Kidney (tissue), 14 donors: ENCODE results near the gene MAPK8. TPM values are rescaled to one million over a fixed set of nuclear protein-coding genes. Genes with fewer than 3 reads are reported as not detected.

ENCODE experiments used
- DNase-seq, 5 donors: peaks; one replicate each; pipeline ENCODE4 v3.0.0-alpha.2; 2013 to 2020
- FAIRE-seq: peaks from 2 replicates; lab custom pipeline; 2012; peaks lifted over from hg19 to GRCh38; lab: Jason Lieb, UNC
- H3K27ac ChIP-seq, 2 donors: one replicate each; pipeline ENCODE4 v1.7.0; 2013; ENCODE audit warnings: low read depth in 2 of 2, low read length in 2 of 2, inconsistent platforms in 1 of 2
- H3K27me3 ChIP-seq: one replicate; pipeline ENCODE4 v1.7.1; 2013; ENCODE audit warnings: low read length, inconsistent platforms; ENCODE audit not compliant: control insufficient read depth, insufficient read depth
- H3K36me3 ChIP-seq, 3 donors: one replicate each; pipeline versions ENCODE4 v1.7.0 to v1.7.1; 2013; ENCODE audit warnings: low read length in 3 of 3, control low read depth in 1 of 3, inconsistent platforms in 1 of 3; ENCODE audit not compliant: insufficient read depth in 3 of 3, control insufficient read depth in 2 of 3
- H3K4me1 ChIP-seq, 3 donors: one replicate each; pipeline versions ENCODE4 v1.7.0 to v1.7.1; 2013; ENCODE audit warnings: low read length in 3 of 3, inconsistent platforms in 1 of 3, low read depth in 1 of 3; ENCODE audit not compliant: control insufficient read depth in 2 of 3, insufficient read depth in 2 of 3
- H3K4me3 ChIP-seq, 3 donors: one replicate each; pipeline versions ENCODE4 v1.7.0 to v1.8.1; 2013; ENCODE audit warnings: low read length in 3 of 3, control low read depth in 1 of 3, inconsistent platforms in 1 of 3
- H3K9ac ChIP-seq, 3 donors: one replicate each; pipeline versions ENCODE4 v1.7.0 to v1.7.1; 2013; ENCODE audit warnings: low read length in 3 of 3, control low read depth in 1 of 3, inconsistent platforms in 1 of 3
- H3K9me3 ChIP-seq, 3 donors: one replicate each; pipeline versions ENCODE4 v1.7.0 to v1.7.1; 2013; ENCODE audit warnings: low read length in 3 of 3, control low read depth in 1 of 3, inconsistent platforms in 1 of 3; ENCODE audit not compliant: control insufficient read depth in 2 of 3, insufficient read depth in 1 of 3
- intact Hi-C: fragments of 100-400 bp; cut with DNase I; formaldehyde crosslinking; loops from one replicate; pipeline ENCODE4 v1.11.1; 2022
- polyA plus RNA-seq: library from polyadenylated mRNA; stranded (reverse); fragments of 350-450 nt; fragmentation: Illumina TruSeq; extraction: RNeasy Lipid Tissue Mini Kit (QIAGEN cat#74804); gene quantifications from one replicate; pipeline ENCODE4 v1.2.3, GENCODE V29; 2014; ENCODE audit warnings: low read depth, low replicate concordance; ENCODE audit not compliant: insufficient read depth
- total RNA-seq: library from RNA; stranded (reverse); fragmentation: NEBNext Ultra II Directional; extraction: Animal tissue kit (Norgen Biotek cat#: 25700); gene quantifications from one replicate; pipeline ENCODE4 v1.2.1, GENCODE V29; 2021
- TF ChIP-seq, protein P1 (sequence below): IDR thresholded peaks from 3 replicates; pipeline ENCODE4 v1.5.1; 2012; ENCODE audit warnings: mild to moderate bottlenecking, moderate library complexity, borderline replicate concordance; ENCODE audit not compliant: insufficient read depth; ENCODE audit errors: extremely low read depth
- donor health status: control.
- donor health status: control.
- donor health status: control.
- donor health status: control.
- donor health status: control.
- donor health status: DM: yes; HTN: yes; CAD: no.
- donor health status: Normal renal cell carcinoma (clear cell type).

Gene MAPK8
- total and polyA plus RNA-seq, 2 donors from 2014 or later, result 17.0 to 36.7 TPM

DNA sequence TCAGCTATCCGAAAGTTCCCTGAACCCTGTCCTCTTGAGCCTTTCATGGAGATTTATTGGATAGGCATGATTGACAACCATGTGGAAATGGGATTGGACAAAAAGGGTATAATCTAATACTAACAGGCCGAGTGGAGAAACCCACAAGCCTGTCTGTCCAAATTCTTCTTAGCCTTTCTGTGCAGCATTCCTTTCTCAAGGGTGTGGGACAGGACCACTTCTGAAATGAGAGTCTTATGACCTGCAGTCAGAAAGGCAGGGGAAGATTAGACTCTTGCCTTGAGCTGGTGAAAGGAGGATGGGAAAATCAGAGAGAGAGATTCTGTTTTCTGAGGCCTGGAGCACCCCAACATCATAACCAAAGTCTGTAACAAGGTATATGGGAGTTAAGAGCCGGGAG is 85.5 kb downstream of the MAPK8 start:
- intact Hi-C loops, result no loop called here
- Histone ChIP-seq H3K27ac (no peak overlapping the region), H3K4me1 (peaks cover 0 to 4% (median 0%) of the 10 kb centered on the region in 3 donors), H3K9me3 (no peaks in the 10 kb centered on the region), H3K4me3 (no peak overlapping the region), H3K9ac (no peak overlapping the region), H3K27me3 (no peaks in the 10 kb centered on the region), H3K36me3 (no peaks in the 10 kb centered on the region)
- FAIRE-seq, result no peak
- no peak for DNase-seq
- TF ChIP-seq, protein P1, sequence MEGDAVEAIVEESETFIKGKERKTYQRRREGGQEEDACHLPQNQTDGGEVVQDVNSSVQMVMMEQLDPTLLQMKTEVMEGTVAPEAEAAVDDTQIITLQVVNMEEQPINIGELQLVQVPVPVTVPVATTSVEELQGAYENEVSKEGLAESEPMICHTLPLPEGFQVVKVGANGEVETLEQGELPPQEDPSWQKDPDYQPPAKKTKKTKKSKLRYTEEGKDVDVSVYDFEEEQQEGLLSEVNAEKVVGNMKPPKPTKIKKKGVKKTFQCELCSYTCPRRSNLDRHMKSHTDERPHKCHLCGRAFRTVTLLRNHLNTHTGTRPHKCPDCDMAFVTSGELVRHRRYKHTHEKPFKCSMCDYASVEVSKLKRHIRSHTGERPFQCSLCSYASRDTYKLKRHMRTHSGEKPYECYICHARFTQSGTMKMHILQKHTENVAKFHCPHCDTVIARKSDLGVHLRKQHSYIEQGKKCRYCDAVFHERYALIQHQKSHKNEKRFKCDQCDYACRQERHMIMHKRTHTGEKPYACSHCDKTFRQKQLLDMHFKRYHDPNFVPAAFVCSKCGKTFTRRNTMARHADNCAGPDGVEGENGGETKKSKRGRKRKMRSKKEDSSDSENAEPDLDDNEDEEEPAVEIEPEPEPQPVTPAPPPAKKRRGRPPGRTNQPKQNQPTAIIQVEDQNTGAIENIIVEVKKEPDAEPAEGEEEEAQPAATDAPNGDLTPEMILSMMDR, result no peak

DNA sequence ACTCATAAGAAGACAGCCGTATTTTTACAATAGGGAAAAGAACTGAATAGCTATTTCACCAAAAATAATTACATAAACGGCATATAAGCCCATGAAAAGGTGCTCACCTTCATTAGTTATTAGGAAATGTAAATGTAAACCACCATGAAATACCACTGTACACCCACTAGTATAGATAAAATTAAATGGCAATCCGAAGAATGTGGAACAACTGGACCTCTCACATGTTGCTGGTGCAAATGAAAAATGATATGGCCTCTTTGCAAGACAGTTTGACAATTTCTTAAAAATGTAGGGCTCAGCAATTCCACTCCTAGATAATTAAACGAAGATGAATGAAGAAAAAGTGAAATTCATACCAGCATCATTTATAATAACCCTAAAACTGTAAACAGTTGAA is 91.8 kb downstream of the MAPK8 start:
- DNase-seq, result no peak
- intact Hi-C loops, result no loop called here
- TF ChIP-seq, protein P1, result no peak
- Histone ChIP-seq H3K27me3 (no peaks in the 10 kb centered on the region), H3K9ac (no peak overlapping the region), H3K4me3 (no peak overlapping the region), H3K9me3 (no peaks in the 10 kb centered on the region), H3K36me3 (no peaks in the 10 kb centered on the region), H3K4me1 (peaks cover 0 to 9% (median 7%) of the 10 kb centered on the region in 3 donors), H3K27ac (no peak overlapping the region)
- FAIRE-seq, result no peak

DNA sequence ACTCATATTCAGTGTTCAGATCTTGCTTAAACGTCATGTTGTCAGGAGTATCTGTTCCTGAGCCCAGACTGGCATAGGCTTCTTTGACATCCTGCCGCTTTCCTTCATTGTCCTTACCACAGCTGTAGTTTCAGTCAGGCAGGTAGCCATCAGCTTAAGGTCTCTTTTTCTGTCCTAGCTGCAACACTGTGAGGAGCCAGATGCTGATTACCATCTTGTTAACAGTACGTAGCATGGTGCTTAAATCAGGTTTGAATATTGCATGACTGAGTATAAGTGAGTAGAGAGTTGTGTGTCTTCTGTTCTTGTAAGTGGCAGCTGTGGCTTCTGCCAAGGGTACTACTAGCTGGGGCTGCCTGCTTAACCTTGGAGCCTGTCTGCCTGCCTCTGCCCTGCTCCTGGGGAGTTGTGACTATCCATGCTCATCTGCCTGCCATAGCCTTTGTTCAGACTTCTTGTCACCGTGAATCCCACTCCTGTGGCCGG is 92.6 kb downstream of the MAPK8 start:
- Histone ChIP-seq H3K27ac (no peak overlapping the region), H3K4me3 (no peak overlapping the region), H3K9ac (no peak overlapping the region), H3K27me3 (no peaks in the 10 kb centered on the region), H3K4me1 (peaks cover 0 to 9% (median 7%) of the 10 kb centered on the region in 3 donors), H3K36me3 (no peaks in the 10 kb centered on the region), H3K9me3 (no peaks in the 10 kb centered on the region)
- no peak for FAIRE-seq
- intact Hi-C loops, result no loop called here
- DNase-seq, result peak in 2 of 5 donors; percentile 11 to 16
- TF ChIP-seq, protein P1, result no peak

DNA sequence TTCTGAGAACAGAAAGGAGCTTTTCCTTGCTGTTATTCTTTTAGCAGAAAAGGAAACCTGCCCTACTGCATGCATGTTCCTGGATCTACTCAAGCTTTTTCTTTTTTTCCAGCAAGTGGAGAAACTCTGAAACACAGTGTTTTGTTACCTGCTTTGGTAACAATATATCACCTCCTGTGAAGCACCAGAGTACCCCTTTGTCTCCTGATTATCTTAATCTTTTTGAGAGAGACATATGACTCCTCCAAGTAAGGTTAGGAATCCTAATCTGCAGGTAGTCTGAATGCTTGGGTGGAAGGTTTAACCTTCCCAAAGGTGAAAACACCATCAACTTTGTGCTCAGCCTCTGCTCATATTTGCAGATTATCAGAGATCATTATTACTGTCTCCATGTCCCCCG is 93.1 kb downstream of the MAPK8 start:
- intact Hi-C loops, result no loop called here
- no peak for FAIRE-seq
- no peak overlapping the region for H3K4me3 ChIP-seq
- no peaks in the 10 kb centered on the region for H3K27me3 ChIP-seq
- H3K9me3 ChIP-seq, result no peaks in the 10 kb centered on the region
- no peaks in the 10 kb centered on the region for H3K36me3 ChIP-seq
- peaks cover 0 to 9% (median 7%) of the 10 kb centered on the region in 3 donors for H3K4me1 ChIP-seq
- H3K9ac ChIP-seq, result no peak overlapping the region
- no peak for DNase-seq
- TF ChIP-seq, protein P1, result no peak
- no peak overlapping the region for H3K27ac ChIP-seq
